HG02571 (cell line): ENCODE results near the gene ANKS1A.

Experiments used
- ATAC-seq: cut with Tn5 transposase; IDR thresholded peaks from one replicate; pipeline ENCODE4 v1.9.1; 2021; ENCODE audit warnings: mild to moderate bottlenecking, moderate library complexity; ENCODE audit not compliant: unreplicated experiment

ANKS1A gene

DNA sequence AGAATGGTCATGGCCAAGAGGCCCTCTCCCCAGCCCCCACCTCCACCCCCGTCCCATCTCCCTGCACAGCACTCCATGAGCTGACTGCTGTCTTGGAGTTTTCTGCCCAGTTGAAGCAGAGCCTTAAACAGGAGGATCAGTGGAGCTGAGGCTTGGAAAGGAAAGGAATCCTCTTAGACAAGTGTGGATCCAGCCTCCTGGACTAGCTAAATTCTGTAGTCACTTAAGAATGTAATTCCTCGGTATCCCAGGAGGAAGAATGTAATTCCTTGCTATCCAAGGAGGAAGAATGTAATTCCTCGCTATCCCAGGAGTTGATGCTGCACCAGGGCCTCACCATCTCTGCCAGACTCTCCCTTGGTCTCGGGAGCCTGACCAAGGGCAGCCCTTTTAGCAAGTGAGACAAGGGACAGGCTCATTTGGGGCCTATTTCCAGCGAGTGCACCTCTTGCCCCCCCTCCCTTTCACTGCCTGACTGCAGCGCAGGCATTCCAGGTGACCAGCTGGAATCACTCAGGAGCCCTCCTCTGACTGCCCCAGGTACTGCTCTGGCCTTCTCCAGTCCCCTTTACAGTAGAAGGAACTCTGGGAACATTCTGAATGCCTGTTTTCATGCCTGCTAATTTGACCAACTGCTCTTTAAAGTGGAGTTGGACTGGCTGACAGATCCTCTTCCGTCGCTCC, 175.8 kb downstream of the ANKS1A start:
- no peak for ATAC-seq

DNA sequence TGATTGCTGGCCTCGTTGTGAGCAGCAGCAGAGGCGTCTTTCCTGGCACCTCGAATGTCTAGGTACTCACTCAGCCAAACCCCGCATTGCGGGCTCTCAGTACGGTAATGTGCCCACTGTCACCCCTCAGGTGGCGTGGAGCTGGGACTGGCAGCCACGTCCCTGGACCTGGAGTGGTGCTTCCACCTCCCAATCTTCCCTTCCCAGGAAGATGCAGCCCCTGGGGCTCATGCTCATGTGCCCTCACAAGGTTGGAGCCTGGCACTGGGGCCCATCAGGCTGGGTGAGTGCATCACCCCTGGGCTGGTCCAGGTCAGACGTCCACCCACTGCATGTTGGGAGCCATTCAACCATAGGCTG, 176.4 kb downstream of the ANKS1A start:
- no peak for ATAC-seq

DNA sequence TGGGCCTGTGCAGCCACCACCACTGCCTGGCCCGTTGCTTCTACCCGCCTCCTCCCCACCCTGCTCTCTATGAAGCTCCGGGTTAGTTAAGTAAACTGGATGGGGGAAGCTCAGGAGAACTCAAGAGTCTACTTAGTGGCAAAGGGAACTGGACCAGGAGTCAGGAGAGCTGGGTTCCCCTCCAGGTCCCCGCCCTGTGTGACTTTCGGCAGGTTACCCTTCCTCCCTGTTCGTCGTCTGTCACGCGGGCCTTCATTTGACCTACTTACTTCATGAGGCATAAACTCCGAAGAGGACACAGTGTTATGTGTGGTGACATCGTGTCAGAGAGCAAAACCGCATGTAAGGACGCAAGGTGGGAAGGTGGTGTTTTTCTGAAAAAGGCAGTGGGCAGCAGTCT, 176.8 kb downstream of the ANKS1A start:
- no peak for ATAC-seq

DNA sequence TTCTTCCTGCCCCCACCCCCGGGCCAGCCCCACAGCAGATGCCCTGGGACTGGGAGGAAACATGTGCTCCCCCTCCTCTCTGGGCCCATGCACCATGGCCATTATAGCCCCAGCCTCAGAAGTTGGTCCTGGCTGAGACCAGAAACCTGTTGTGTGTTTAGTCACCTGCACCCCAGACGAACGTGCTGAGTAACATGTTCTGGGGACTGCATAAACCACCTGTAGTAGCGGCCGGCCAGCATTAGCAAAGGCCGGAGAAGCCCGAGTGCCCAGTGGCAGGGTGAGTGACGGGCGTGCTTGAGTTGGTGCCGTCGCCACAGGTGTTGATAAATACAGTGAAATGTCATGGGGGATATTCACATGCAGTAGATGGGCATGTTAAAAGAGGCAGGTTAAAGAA, 178.2 kb downstream of the ANKS1A start:
- ATAC-seq = no peak

DNA sequence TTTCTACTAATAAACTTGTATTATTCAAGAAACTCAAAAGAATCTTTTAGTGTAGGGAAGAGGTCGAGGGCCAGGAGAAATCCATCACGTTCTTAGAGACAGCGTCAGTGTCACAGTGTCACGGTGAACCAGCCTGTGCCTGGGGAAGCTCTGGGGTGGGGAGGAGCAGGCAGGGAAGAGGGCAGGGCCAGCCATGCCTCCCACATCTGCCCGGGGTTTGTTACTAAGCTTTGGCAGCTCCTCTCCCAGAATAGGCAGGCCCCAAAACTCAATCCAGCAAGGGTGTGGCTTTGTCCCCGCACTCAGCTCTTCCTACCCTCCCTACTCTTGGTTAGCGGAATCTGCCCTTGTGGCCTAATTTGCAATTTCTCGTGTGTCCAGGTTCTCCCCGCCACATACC, 179.2 kb downstream of the ANKS1A start:
- no peak for ATAC-seq

DNA sequence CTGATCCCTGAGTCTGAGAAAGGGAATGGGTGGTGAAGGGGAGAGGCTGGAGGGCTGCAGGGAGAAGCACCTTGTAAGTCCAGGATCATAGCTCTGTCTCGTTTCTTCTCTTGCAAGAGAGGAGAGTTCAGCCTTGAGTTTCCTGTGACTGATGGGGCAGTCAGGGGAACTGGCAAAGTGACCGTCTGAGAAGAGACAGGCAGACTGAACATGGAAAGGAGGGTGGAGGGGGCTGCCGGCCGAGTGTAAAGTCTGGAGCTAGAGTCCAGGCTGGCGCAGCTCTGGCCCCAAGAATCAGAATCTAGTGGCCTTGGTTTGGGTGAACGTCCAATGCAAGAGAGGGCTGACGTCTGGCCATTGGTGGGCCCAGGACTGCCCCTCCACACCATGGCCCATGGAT, 179.6 kb downstream of the ANKS1A start:
- no peak for ATAC-seq

DNA sequence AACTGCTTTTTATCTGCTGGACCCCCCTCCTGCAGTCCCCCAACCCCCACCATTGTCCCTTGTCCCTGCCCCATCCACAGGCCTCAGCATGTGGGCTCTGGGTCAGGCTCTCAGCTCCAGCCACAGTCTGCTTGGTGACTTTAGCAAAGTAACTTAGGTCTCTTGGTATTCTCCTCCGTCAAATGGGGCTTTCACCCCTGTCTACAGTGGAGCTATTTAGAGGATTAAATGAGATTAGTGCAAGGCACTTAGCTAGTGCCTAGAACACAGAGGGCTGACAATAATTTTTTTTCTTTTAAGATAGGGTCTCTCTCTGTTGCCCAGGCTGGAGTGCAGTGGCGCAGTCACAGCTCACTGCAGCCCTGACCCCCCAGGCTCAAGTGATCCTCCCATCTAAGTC, 180.2 kb downstream of the ANKS1A start:
- no peak for ATAC-seq

DNA sequence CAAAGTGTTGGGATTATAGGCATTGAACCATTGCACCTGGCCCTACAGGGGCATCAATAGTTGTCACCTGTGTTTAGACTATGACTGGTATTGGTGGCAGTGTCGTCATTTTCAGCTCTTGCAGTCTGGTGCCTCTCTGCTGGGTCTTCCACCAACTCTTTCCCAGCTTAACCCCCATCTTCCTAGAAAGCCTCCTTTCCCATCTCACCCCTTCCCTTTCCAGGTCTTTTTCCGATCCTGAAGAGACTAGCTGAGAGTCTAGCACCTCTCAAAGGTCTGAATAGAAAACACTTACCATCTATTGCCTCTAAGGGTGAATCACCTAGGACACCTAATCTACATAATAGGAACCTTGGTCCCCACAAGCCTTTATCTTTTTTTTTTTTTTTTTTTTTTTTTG, 181.1 kb downstream of the ANKS1A start:
- ATAC-seq = no peak

DNA sequence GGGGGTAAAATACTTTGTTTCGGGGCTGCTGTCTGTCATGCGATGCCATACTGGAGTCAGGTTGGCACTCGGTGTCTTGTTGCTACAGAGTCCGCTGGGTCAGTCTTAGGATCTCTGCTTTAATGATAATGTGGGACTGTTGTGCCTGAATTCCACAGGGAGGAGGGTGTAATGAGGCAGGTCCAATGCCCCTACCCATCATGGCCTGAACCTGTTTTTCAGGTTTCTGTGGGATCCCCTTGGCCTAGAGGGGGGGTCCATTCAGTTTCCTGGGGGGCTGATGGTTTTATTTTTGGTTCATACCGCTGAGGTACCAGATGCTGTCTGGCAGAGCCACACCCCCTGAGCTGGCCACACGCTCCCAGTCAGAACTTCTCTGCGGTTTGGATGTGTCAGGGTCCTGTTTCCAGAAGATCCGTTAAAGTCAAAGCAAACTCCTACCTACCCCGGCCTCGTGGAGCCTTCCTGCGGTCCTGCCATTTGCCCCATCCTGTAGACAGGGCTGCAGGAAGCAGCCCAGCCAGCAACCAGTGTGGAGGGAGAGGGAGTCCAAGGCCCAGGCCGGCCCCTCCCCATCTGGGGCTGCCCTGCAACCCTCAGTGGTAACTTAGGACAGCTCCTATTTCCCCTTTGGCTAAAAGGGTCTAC, 182.4 kb downstream of the ANKS1A start:
- no peak for ATAC-seq

DNA sequence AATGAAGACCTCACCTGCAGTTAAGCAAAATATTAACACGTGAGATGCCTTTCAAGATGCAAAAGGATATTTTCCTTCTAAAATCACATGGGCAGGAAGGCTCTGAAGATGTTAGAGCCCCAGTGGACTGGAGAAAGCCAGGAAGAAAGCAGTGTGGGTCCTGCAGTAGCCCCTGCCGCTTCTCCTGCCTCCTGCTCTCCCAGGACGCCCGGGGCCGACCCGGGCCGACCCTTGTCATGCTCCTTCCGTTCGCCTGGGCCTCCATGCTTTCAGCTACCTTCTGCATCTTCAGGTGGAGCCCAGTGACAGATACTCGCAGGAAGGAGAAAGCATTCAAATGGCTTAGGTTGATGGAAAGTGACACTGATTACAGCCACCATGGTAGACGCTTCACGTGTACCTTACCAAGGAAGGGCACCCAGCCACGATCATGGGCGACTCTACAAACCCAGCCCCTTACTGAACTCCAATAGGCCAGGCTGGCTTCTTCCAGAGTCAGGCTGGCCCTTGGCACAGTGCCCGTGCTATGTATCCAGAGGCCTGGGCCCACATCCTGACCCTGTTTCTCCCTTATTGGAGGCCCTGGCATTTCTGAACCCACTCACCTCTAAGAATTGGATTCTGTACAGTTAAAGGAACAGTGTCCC, 183.1 kb downstream of the ANKS1A start:
- no peak for ATAC-seq

DNA sequence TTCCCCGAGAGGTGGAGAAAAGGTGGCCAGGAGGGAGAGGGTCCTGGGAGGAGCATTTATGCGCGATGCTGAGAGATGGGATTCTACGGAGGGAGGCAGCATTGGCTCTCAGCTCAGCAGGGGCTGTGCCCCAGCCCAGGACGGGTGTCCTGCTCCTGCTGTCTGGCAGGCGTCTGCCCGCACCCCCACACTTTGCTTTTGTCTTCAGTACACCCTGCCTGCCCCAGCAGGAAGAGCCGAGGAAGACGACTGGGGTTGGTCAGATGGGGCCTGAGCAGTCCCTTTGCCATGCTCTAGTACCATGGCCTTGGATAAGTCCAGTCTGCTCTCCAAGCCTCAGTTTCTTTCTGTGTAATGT, 183.6 kb downstream of the ANKS1A start:
- no peak for ATAC-seq

DNA sequence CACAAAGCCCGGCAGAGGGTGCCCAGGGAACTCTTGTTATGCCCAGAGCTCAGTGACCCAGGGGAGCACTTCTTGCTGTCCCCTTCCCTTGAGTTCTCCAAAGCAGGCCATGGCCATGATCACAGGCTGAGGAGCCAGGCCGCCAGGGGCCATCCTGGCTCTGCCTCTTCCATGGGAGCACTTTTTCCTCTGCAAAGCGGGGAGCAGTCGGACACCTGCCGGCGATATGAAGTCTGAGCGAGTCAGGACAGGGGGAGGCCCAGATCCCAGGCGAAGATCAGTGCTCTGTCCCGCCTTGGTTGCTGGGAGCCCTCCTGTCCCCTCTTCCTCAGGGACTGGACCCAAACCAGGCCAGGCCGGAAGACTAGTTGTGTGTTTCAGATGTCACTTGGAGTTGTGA, 184.2 kb downstream of the ANKS1A start:
- no peak for ATAC-seq

DNA sequence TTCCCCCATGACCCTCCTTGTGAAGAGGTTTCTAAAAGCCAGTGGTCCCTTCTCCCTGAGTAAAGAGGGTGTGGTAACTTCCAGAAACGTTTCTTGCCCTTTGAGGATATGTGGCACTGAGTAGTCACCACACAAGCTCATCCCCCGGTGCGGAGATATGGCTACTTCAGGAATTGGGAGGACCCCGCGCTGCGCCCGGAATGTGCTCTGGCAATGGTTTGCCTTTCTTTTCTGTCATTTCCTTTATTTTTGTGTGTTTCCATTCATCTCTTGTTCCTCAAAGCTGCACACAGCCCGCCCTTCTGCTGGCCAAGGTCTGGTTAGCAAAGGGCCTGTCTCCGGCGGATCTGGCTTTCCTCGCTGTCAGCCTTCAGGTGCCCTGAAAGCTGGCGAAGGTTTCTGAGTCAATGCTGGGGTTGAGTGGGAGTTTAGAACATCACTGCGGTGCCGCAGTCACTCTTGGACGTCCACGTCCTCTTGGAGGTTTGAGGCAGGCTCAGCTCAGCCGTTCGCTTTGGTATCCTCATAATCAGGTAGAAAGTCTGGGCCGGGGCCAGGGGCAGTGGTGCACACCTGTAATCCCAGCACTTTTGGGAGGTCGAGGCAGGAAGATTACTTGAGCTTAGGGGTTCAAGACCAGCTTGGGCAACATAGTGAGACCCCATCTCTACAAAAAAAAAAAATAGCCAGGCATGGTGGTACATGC, 184.9 kb downstream of the ANKS1A start:
- ATAC-seq = no peak

DNA sequence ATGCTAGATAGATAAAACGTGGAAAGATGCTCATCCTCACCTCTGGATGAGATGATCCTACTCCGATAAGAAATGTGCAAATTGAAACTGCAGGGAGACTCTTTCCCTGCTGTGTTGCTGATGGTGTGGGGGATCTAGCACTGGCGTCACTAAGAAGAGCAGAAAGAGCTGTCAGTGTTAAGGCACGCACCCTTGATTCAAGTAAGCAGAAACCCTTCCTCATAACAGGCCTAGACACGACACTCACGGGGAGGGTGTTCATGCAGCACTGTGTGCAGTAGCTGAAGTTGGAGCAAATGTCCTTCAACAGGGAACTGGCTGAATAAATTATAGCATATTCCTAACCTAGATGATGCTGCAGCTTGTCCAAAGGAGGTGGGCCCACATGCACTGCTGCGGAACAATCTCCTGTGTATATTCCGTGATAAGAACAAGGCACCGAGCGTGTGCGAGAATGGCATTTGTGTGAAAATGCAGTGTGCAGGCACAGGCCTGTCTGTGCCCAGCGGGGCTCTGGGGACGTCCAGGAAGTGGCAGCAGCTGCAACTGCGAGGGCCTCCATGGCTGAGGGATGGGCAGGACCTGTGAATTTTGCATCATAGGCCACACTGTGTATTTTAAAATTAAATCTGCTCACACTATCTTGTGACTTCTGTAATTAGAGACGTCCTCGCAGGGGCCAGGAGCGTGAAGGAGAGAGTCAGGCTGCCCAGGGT, 188.1 kb downstream of the ANKS1A start:
- no peak for ATAC-seq

DNA sequence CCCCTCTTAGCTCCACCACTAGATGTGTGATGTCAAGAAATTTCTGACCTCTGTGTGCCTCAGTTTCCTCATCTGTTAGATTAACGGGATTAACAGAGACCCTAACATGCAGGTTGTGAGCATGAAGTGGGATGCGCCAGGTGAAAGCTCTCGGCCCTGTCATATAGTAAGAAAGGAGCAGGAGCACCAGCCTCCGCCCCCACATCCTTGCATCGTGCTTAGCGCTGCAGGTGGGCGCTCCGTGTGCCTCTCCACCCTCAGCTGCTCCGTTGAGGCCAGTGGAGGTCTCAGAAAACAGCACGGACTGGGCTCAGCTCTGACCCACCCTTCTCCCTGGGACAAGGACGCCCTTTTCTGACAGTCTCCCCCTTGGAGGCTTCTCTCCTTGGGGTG, 188.7 kb downstream of the ANKS1A start:
- no peak for ATAC-seq

DNA sequence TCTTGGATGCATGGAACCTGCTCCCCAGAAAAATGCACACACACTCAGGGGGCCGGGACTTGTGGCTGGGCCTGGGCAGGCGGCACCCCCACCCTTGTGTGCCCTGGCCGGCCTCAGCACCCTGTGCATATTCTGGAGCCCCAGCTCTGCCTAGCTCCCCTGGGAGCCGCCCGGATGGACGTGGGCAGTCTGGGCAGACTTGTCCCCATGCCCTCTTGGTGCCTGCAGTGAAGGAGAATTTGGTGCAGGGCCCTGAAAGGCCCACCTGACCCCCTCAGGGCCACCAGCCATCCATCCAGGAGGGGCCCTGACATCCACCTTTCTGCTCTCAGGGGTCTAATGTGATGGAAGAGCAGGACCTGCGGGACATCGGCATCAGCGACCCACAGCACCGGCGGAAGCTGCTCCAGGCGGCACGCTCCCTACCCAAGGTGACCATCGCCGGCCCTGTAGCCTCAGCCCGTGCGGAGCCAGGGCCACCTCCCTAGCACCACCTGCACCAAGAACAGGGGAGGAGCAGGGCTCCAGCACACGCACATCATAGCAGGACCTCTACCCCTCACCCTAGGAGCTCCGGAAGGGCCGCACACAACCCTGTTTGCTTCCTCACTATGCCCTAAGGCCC, 189.3 kb downstream of the ANKS1A start:
- no peak for ATAC-seq

DNA sequence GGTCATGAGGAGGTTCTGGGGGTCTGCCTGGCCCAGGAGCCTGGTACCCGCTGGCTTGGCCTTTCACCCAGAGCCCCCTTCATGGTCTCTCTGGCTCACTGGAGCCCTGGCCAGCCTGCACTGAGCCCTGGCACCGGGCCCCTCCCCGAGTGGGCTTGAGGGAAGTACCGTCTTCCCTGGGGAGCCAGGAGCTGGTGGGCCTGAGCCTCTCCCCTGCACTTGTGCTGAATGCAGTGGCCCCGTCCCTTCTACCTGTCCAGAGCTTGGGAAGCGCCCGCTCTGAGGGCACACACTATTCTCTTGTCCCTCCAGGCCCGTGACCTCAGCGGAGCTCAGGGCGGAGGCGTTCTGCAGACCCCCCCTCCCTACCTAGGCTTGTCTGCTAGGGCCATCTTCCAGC, 189.8 kb downstream of the ANKS1A start:
- ATAC-seq = no peak

DNA sequence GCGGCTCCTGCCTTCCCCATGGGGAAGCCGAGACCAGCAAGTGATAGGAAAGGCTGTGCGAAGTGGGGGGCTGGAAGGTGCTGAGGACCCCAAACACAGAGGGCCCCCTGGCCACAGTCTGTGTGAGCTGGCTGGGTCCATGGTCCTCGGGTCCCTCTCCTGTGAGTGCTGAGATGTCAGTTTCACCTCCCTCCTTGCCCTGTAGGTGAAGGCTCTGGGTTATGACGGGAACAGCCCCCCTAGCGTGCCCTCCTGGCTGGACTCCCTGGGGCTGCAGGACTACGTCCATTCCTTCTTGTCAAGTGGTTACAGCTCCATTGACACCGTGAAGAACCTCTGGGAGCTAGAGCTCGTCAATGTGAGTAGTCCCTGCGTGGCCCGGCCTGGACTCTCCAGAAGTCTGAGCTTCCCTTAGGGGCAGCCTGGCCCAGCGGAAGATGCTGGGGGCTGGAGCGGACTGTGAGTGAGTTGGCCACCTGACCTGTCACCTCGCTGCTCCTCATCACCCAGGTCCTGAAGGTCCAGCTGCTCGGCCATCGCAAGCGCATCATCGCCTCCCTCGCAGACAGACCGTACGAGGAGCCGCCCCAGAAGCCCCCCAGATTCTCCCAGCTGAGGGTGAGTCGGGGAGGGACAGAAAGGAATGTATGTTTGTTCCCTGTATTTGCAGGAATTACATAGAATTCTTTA, 190.4 kb downstream of the ANKS1A start:
- ATAC-seq = no peak

DNA sequence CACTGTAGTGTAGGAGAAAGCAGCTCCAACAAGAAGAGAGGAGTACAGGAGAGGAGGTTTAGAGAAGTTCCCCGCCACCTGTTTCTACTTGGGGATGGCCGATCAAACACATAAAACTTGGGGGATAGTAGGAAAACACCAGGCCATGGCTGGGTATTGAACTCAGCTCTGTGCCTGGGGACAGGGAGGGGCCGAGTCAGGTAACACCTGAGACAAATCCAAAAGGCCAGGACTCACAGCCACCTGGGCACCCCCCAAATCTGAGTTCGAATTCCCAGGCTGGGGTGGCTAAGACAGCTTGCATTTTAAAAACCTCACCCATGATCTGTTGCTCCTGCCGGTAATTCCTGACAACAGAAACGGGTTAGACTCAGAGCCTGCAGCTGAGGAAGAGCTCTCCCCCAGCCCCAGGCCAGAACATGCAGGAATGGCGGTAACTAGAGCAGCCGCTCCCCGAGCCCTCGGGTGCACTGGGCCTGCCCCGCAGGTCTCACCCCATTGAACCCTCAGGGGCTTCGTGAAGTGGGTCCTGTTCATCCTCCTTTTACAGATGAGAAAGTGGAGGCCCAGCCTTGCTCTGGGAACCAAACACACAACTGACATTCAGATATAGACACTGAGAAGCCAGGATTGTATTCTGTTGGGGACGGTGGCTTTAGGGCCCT, 191.1 kb downstream of the ANKS1A start:
- ATAC-seq = no peak
